AG04450 (cell line): ENCODE data around the gene CLN6. TPM values are rescaled to one million over a fixed set of nuclear protein-coding genes. Genes with fewer than 3 reads are reported as not detected.
"Not testable (repeated sequence)": the region's sequence is repeated elsewhere in the genome, so short reads cannot be mapped to it uniquely, and the experiment has no call there.

Experiments used
- CTCF ChIA-PET: fragments of 300-600, 350-600 bp; formaldehyde crosslinking; extraction: SDS; loops from one replicate; lab custom pipeline; 2022; ENCODE audit warnings: antibody characterized with exemption, inconsistent platforms; lab: Charles Lee
- POLR2A ChIA-PET: fragments of 350-600 bp; formaldehyde crosslinking; extraction: SDS; loops from one replicate; lab custom pipeline; 2021; ENCODE audit warnings: antibody characterized with exemption, inconsistent platforms; lab: Yijun Ruan, JAX
- DNase-seq: peaks from one replicate; pipeline ENCODE4 v3.0.0-alpha.2; 2011; ENCODE audit warnings: low read depth, low spot score
- H3K27ac ChIP-seq: one replicate; pipeline ENCODE4 v1.5.1; 2012; ENCODE audit warnings: low read depth, low read length, control low read depth
- H3K27me3 ChIP-seq: one replicate; pipeline ENCODE4 v1.6.0; 2012; ENCODE audit warnings: low read length; ENCODE audit not compliant: control insufficient read depth, insufficient read depth
- H3K4me3 ChIP-seq: 2 replicates; pipeline ENCODE4 v1.5.1; 2011; ENCODE audit warnings: mild to moderate bottlenecking, low read depth, low read length, control low read depth
- H3K9me3 ChIP-seq: 2 replicates; pipeline ENCODE4 v1.5.1; 2012; ENCODE audit warnings: low read length; ENCODE audit not compliant: control insufficient read depth, insufficient read depth
- polyA plus RNA-seq: library from polyadenylated mRNA; depleted of rRNA; stranded (reverse); fragments of >200 nt; gene quantifications from 2 replicates; pipeline ENCODE4 v1.2.3, GENCODE V29; 2011
- TF ChIP-seq, protein P1 (sequence below): IDR thresholded peaks from 2 replicates; pipeline ENCODE4 v1.5.1; 2011; ENCODE audit warnings: low read depth, low read length, control low read depth, inconsistent platforms

Gene CLN6
- polyA plus RNA-seq, 1 experiment = 13.0 TPM

DNA sequence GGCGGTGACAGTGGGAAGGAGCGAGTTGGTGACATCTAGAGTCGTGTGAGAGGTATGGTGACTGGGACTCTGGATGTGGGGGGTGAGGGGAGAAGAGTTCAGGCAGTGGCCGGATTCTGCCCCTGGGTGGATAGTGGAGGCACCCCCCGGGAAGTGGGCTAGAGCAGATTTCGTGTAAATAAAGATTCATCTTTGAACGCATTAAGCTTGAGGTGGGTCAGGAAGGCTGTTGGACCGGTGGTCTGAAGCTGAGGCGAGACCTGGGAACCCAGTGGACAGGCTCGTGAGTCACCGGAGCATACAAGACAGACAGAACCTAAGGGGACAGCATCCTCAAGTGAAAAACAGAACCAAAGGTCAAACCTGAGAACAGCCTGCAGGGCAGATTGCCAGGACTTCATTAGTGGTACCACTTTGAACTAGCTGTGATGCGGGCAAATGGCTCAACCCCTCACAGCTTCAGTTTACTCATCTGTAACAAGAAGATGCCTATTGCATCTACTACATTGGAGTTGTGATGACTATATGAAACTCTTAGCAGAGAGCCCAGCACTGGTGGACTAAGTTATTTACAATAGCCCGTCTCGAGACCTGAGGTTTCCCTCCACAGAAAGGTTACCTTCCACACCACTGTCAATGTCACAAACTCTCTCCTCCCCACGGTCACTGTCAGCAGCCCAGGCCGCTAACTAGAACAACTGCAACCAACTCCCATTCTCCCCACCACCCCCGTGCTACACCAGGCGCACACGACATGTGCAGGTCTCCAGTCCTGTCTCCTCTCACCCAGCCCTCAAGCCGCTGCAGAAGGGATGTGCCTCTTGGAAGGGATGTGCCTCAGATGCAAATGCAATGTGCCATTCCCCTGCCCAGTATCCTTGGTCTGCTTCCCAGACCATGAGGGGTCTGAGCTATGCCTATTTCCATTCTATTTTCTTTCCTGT is 901 bp upstream of the CLN6 start:
- peak overlapping the region; percentile 74 for H3K4me3 ChIP-seq
- ChIA-PET CTCF (interaction anchor here (1.6 kb wide), 1 partner anchor 23 kb away, joined by 5 read pairs; no protein-coding TSS in a partner anchor), POLR2A (no interaction called here)
- H3K27ac ChIP-seq = peak overlapping the region; percentile 52
- no peaks in the 10 kb centered on the region; the same call in 1 of the 2 replicates for H3K9me3 ChIP-seq
- DNase-seq = no peak
- H3K27me3 ChIP-seq = no peaks in the 10 kb centered on the region
- TF ChIP-seq, protein P1, sequence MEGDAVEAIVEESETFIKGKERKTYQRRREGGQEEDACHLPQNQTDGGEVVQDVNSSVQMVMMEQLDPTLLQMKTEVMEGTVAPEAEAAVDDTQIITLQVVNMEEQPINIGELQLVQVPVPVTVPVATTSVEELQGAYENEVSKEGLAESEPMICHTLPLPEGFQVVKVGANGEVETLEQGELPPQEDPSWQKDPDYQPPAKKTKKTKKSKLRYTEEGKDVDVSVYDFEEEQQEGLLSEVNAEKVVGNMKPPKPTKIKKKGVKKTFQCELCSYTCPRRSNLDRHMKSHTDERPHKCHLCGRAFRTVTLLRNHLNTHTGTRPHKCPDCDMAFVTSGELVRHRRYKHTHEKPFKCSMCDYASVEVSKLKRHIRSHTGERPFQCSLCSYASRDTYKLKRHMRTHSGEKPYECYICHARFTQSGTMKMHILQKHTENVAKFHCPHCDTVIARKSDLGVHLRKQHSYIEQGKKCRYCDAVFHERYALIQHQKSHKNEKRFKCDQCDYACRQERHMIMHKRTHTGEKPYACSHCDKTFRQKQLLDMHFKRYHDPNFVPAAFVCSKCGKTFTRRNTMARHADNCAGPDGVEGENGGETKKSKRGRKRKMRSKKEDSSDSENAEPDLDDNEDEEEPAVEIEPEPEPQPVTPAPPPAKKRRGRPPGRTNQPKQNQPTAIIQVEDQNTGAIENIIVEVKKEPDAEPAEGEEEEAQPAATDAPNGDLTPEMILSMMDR = no peak

DNA sequence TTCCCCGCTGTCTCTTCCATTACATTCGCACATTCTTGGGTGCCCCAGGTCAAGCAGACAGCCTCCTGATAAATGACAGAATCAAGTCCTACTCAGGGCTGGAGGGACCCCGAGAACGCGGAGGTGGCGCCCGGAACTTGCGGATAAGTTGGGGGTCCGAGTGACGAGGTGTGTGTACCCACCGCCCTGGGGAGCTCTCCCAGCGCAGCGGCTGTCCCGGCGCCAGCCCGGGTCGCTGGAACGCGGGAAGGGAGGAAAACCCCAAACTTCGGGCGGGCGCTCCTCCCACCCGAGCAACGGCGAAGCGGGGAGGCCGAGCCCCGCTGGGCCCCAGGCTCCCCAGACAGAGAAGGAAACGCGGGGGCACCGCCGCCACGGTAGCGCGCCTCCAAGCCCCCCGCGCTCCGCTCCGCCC is 550 bp downstream of the CLN6 start:
- H3K9me3 ChIP-seq = no peaks in the 10 kb centered on the region; the same call in 1 of the 2 replicates
- H3K27me3 ChIP-seq = no peaks in the 10 kb centered on the region
- peak overlapping the region; percentile 47 for H3K27ac ChIP-seq
- TF ChIP-seq, protein P1 = no peak
- peak overlapping the region; percentile 77 for H3K4me3 ChIP-seq
- ChIA-PET POLR2A (interaction anchor here (0.9 kb wide), 1 partner anchor 49 kb away, joined by 3 read pairs; the partner anchor contains the start of gene FEM1B), CTCF (no interaction called here)
- DNase-seq = no peak

DNA sequence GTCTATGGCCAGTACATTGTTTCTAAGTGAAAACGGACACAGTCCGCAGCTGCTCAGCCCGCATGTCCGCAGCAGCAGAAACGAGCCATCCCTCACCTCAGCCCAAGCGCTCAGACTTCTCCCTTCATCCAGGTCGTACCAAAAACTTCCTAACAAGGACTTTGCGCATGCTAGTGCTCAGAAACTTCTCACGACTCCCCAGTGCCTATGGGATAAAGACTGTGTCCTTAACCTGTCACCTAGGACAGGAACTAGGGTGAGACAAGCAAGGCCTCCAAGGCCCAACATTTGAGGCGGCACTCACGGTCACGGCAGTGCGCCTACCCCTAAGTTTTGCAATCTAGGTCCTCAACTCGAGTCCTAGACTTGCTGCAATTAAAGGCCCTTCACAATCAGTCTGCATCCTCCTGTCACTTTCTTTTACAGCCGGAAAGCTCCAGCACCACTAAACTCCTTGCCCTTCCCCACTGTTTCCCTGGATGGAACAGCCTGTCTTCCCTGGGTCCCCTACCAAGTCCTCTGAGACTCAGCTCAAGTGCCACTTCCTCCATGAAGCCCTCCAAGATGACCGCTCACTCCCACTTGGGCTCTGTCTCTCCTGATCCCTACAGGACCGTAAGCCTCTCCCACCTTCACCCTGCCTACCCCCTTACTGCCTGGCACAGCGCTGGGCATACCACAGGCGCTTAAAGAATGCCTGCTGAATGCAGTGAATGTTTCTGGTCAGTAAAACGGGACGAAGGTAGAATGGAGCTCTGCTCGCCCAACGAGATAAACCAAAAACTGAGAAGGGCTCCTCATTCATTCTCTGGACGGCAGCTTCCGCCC is 1.2 kb downstream of the CLN6 start:
- CTCF ChIA-PET = interaction anchor here (1.4 kb wide), 1 partner anchor 17 kb away, joined by 4 read pairs; no protein-coding TSS in a partner anchor
- peak overlapping the region; percentile 47 for H3K27ac ChIP-seq

DNA sequence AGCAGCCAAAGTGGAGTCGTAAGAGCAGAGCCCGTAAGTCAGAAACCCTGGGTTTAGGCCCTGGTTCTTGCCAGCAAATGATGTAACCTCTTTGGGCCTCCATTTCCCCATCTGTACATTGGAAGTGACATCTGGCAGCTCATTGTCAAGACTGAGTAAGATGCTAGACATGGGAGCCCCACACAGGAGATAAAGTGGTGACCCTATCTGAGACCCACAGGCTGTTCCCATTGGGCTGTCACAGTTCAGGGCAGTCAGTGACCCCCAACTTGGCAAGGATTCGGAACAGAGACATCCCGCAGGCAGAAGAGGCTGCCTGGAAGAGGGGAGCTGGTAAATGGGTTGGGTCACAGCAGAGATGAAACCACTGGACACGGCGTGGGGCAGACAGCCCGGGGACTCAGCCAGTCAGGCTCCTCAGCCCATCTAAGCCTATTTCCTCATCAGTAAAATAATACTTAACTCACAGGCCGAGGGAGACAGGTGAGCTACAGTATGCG is 1.8 kb downstream of the CLN6 start:
- POLR2A ChIA-PET = no interaction called here
- TF ChIP-seq, protein P1 = no peak
- no peak for DNase-seq
- CTCF ChIA-PET = interaction anchor here (1.4 kb wide), 1 partner anchor 17 kb away, joined by 4 read pairs; no protein-coding TSS in a partner anchor
- H3K27ac ChIP-seq = no peak overlapping the region
- peak overlapping the region; percentile 77 for H3K4me3 ChIP-seq
- H3K9me3 ChIP-seq = no peaks in the 10 kb centered on the region; the same call in 1 of the 2 replicates
- no peaks in the 10 kb centered on the region for H3K27me3 ChIP-seq

More for the DNA sequence above, 1.2 kb downstream of the CLN6 start:
- peak overlapping the region; percentile 77 for H3K4me3 ChIP-seq
- no peaks in the 10 kb centered on the region for H3K27me3 ChIP-seq
- H3K9me3 ChIP-seq = no peaks in the 10 kb centered on the region; the same call in 1 of the 2 replicates
- POLR2A ChIA-PET = interaction anchor here (0.9 kb wide), 1 partner anchor 50 kb away, joined by 3 read pairs; the partner anchor contains the start of gene FEM1B
- no peak for DNase-seq
- TF ChIP-seq, protein P1 = no peak

GRCh38 chr15:68225442-68225841 is 4.1 kb downstream of the CLN6 start:
- H3K9me3 ChIP-seq, H3K27me3 ChIP-seq, H3K27ac ChIP-seq, H3K4me3 ChIP-seq, POLR2A ChIA-PET, DNase-seq: not testable (repeated sequence)
- CTCF ChIA-PET = interaction anchor here (0.6 kb wide), 1 partner anchor 98 kb away, joined by 6 read pairs; no protein-coding TSS in a partner anchor
